NCI-H446 (cell line): ENCODE results near the gene PRKAG2.
A peak's percentile ranks its signal among the peaks of the same experiment; 100 is the strongest.
"Not testable (repeated sequence)": the region's sequence is repeated elsewhere in the genome, so short reads cannot be mapped to it uniquely, and the experiment has no call there.

Experiments
- DNase-seq, 2 experiments: peaks; one replicate each; lab custom pipeline; 2025; lab: John Stamatoyannopoulos, UW

Gene PRKAG2

GRCh38 chr7:151876899-151877777 lies at the start of gene PRKAG2:
TSS of gene PRKAG2 (minus strand) at chr7:151877115. CDS start at chr7:151876620, 495 bp downstream.
- DNase-seq = peak; percentile 41 to 72

- DNase-seq = no peak
Measured at GRCh38 chr7:151926336-151926712, 49.4 kb upstream of the PRKAG2 start.

DNA sequence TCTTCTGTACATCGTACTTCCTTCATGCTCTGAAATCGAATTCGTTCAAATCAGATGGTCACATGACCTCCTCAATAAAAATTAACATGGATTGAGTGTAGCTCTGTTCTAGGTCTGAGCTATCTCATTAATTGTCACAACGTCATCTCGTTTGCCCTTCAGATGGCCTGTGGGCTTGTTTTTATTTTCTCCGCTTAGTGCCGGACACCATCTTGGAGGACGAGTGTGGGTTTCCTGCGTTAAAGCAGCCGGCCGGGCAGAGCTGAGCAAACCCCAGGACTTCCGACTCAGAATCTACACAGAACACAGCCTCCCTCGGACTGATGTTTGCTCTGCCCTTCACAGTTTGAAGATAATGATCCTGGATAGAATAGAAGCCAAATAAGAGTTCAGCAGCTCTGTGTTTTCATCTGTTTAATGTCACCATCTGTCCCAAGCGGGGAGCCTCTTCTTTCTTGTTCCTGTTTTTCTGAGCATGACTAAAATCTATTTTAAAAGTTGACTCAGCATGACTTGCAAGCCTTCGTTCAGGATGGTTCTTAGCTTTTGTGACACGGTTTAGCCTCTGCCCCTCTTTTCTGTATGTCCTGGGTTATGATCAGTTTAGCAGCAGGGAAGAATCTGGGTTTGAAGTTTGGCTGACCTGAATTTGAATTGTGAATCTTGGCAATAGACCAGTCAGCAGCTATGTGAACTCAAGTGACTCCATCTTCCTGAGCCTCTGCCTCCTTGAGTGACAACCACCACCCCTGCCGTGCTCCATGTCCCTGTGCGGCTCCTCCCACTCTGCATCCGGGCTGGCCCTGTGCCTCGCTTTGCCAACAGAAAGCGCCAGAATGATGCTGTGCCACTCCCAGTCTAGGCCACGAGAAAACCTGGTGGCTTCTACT lies 48.8 kb upstream of the PRKAG2 start:
- peak; percentile 83 to 84 for DNase-seq

DNA sequence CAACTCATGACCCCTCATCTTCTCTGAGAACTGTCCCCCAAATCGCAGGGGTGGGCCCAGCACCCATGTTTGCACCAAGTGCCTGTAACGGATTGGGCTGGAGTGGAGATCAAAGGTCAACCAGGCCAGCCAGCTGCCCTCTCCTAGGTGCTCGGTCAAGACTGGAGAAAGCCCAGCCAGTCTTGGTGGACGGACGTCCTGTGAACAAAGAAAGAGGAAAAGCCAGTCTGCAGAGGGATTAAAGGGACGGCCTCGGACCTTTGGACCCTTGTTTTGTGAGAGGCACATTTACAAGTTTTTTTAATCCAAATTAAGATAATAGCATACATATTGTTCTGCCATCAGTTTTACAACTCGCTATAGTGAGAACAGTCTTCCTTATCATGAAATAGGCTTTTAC lies 47.6 kb upstream of the PRKAG2 start:
- no peak for DNase-seq

- DNase-seq = no peak
Measured at GRCh38 chr7:151924001-151924400, 47.1 kb upstream of the PRKAG2 start.

- no peak for DNase-seq
Measured at GRCh38 chr7:151923097-151923876, 46.4 kb upstream of the PRKAG2 start.

DNA sequence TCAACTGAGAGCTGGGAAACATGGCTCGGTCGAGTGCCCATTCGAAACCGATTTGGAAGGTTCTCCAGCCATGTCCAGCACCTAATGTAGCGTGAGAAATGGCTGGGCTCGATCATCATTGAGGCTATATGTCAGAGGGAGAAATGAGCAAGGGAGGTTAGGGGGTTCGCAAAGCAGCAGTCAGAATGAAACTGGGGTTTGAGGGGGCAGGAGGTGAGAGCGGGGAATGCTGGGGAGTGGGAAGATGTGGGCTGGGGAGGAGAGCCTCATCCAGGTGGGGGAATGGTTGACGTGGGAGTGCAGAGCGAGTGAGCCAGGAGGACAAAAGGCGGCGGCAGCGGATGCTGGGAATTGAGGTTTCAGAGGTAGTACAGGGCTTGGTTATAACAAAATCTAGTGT lies 44.5 kb upstream of the PRKAG2 start:
- DNase-seq = no peak

DNA sequence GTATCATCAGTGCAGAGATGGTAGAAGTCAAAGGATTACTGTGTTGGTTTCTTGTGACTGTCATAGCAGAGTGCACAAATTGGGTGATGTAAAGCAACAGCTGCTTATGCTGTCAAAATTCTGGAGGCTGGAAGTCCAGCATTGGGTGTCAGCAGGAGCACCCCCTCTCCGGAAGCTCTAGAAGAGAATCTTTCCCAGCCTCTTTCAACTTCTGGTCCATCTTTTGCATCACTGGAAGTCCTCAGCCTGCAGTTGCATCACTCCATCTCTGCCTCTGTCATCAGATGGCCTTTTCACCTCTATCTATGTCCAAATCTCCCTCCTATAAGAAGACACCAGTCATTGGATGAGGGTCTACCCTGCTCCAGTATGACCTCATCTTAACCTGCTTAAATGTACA lies 43.6 kb upstream of the PRKAG2 start:
- no peak for DNase-seq

DNA sequence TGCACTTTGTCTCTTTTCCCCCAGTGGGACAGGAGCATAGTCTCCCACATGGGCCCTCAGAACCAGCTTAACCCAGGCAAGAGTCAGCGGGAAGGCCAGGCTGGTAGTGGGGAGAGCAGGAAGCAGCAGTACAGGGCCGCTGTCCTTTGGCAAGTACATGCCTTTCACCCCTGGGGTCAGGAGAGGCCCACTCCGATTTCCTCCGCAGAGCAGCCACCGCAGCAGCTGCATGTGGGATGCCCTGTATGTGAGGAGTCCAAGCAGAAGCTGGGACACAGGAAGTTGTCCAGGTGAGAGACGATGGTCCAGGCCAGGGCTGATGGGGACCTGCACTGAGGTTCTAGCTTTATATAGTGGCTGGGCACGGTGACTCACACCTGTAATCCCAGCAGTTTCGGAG lies 42.7 kb upstream of the PRKAG2 start:
- no peak for DNase-seq

DNA sequence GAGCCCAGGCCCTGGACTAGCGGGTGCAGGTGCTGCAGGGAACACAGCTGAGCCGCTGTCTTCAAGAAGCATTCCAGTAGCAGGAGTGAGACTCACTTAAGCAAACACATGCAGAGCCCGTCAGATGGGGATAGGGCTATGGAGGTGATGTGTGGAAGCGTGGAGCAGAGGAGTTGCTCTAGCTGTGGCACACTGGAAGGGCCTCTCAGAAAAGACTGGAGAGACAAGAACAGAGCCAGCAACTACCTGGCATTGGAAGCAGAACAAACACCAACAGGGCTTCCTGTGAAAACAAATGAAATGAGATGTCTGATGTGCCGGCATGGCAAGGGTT lies 41.6 kb upstream of the PRKAG2 start:
- no peak for DNase-seq

- DNase-seq = no peak
Measured at GRCh38 chr7:151917791-151918509, 41.0 kb upstream of the PRKAG2 start.

DNA sequence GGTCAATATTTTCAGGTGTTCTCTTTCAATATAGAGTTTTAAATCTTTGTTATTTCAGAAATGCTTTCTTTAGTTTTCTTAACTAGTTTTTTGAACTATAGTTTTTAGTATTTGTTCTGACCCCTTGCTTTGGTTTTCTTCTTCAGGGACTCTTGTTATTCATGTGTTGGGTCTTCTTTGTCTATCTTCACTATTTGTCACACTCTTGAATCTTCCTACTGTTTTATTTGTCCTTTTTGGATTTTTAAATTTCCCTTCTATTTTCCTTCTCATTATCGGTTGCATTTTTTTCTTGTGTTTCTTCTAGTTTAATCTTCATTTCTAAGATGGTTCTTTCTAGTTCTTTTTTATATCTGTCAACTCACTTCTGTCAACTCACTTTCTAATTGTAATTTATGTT lies 37.1 kb upstream of the PRKAG2 start:
- no peak for DNase-seq

GRCh38 chr7:151910655-151911054 lies 33.7 kb upstream of the PRKAG2 start:
- DNase-seq = not testable (repeated sequence)

- DNase-seq = not testable (repeated sequence)
Measured at GRCh38 chr7:151907115-151907514, 30.2 kb upstream of the PRKAG2 start.

DNA sequence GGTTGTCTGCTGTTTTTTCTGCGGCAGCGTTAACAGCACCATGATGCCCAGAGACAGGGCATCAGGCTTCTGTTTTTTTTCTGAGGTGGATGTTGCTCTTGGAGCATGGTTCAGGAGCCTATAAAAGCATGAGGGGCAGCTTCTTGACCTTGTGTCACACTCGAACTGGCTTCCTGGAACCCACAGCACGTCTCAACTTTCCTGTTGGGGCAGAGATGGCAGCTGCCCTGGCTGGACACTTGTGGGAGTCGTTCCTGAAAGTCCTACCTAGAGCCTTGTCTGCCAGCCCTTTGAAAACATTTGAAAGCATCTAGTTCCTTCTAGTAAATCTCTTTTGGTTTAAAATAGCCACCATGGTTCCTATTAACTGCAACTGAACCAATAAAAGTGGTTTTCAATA lies 28.9 kb upstream of the PRKAG2 start:
- no peak for DNase-seq

GRCh38 chr7:151905353-151905752 lies 28.4 kb upstream of the PRKAG2 start:
- no peak for DNase-seq

GRCh38 chr7:151904270-151904669 lies 27.4 kb upstream of the PRKAG2 start:
- DNase-seq = no peak

GRCh38 chr7:151903249-151904032 lies 26.5 kb upstream of the PRKAG2 start:
- no peak for DNase-seq

DNA sequence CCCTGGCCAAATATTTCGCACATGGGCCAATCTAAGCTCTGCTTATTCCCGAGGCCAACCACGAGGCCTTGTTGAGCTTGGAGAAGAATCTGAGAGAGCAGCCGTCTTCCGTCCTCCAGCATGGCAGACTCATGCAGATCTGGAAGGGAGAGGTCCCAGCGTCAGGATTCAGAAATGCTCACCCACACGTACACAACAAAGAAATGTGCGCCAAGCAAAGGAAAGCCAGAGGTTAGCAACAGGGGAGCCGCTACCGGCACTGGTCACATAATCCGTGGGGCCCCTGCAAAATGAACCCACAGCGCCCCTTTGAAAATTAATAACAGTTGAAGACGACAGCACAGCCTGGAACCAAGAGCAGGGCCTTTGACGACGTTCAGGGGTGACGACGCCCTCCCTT lies 25.4 kb upstream of the PRKAG2 start:
- no peak for DNase-seq

- DNase-seq = no peak
Measured at GRCh38 chr7:151901828-151902227, 24.9 kb upstream of the PRKAG2 start.
